ENCODE results near the gene SPOCK2. TPM values are rescaled to one million over a fixed set of nuclear protein-coding genes. Genes with fewer than 3 reads are reported as not detected.

Gene SPOCK2
- total RNA-seq, 1 donor from 2014 or later, result 3.2 TPM

DNA sequence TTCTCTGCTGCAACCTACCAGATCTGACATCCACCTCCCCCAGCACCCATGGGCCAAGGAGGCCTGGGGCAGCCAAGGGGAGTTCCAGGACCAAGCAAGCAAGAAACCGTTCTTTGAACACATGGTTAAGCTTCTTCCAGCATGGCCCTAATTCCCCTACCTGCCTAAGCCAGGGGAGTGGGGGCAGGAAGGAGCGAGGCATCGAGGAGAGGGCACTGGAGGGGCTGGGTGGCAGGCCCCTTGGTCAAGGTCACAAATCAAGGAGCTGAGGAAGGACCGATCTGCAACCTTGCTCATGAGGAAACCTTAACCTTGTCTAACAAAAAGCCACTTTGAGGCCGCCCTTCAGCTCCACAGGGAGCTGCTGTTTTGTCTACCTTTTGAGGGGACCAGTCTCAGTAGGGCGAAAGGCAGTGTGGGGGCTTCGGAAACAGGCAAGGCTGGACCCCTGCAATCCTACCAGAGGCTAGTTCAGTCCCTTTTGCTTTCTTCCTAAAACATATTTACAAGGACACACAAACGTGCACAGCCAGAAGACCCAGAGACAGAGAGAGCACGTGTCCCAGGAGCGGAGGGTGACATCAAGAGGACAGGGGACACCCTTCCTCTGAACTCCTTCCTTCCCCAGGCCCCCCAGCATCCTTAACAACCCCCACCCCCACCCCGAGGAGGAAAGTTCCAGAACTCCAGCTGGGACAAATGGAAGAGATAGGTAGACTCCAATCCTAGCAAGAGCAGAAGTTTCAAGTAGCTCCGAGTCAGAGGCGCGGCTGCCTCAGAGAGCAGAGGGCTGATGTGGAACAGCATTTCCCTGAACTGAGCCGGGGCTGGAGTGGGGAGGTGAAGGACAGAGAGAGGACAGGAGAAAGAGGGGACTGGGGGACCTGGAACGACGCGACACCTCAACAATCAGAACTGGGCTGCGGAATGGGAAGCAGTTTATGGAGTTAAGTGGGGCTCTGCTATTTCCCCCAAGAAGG lies 28.2 kb downstream of the SPOCK2 start:
- H4K20me1 ChIP-seq (ENCODE audit: low read depth), result no peaks in the 10 kb centered on the region
- no peak overlapping the region for H3K4me3 Mint-ChIP-seq
- no peaks in the 10 kb centered on the region for H3K79me2 ChIP-seq (ENCODE audit: low read depth)
- no peaks in the 10 kb centered on the region for H3K9me3 ChIP-seq (ENCODE audit: low read depth)
- H3K4me1 ChIP-seq, result peaks cover 7% of the 10 kb centered on the region
- H3K9ac ChIP-seq, result no peak overlapping the region
- H3K27me3 ChIP-seq, result no peaks in the 10 kb centered on the region
- no peaks in the 10 kb centered on the region for H3K36me3 Mint-ChIP-seq
- DNase-seq (ENCODE audit: low spot score), result no peak
- no peak overlapping the region for H3K4me3 ChIP-seq
- H3K9me3 Mint-ChIP-seq, result no peaks in the 10 kb centered on the region
- TF ChIP-seq, protein P1, sequence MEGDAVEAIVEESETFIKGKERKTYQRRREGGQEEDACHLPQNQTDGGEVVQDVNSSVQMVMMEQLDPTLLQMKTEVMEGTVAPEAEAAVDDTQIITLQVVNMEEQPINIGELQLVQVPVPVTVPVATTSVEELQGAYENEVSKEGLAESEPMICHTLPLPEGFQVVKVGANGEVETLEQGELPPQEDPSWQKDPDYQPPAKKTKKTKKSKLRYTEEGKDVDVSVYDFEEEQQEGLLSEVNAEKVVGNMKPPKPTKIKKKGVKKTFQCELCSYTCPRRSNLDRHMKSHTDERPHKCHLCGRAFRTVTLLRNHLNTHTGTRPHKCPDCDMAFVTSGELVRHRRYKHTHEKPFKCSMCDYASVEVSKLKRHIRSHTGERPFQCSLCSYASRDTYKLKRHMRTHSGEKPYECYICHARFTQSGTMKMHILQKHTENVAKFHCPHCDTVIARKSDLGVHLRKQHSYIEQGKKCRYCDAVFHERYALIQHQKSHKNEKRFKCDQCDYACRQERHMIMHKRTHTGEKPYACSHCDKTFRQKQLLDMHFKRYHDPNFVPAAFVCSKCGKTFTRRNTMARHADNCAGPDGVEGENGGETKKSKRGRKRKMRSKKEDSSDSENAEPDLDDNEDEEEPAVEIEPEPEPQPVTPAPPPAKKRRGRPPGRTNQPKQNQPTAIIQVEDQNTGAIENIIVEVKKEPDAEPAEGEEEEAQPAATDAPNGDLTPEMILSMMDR (IDR thresholded peaks at IDR 0.05), result no peak
- no peak for TF ChIP-seq EZH2phosphoT487 (IDR thresholded peaks at IDR 0.05)
- no peak for TF ChIP-seq EZH2 (IDR thresholded peaks at IDR 0.05)
- H3K36me3 ChIP-seq, result no peaks in the 10 kb centered on the region
- H3K4me2 ChIP-seq, result no peak overlapping the region
- no peaks in the 10 kb centered on the region for H3F3A ChIP-seq (ENCODE audit: low read depth)
- peak overlapping the region; percentile 14 for H3K27ac Mint-ChIP-seq
- no peak overlapping the region for H3K27ac ChIP-seq
- no peak overlapping the region for H2AFZ ChIP-seq (replicated peaks)
- H3K4me1 Mint-ChIP-seq, result peaks cover 52% of the 10 kb centered on the region
- peaks cover 9% of the 10 kb centered on the region for H3K27me3 Mint-ChIP-seq (ENCODE audit: insufficient read depth, low read depth)

DNA sequence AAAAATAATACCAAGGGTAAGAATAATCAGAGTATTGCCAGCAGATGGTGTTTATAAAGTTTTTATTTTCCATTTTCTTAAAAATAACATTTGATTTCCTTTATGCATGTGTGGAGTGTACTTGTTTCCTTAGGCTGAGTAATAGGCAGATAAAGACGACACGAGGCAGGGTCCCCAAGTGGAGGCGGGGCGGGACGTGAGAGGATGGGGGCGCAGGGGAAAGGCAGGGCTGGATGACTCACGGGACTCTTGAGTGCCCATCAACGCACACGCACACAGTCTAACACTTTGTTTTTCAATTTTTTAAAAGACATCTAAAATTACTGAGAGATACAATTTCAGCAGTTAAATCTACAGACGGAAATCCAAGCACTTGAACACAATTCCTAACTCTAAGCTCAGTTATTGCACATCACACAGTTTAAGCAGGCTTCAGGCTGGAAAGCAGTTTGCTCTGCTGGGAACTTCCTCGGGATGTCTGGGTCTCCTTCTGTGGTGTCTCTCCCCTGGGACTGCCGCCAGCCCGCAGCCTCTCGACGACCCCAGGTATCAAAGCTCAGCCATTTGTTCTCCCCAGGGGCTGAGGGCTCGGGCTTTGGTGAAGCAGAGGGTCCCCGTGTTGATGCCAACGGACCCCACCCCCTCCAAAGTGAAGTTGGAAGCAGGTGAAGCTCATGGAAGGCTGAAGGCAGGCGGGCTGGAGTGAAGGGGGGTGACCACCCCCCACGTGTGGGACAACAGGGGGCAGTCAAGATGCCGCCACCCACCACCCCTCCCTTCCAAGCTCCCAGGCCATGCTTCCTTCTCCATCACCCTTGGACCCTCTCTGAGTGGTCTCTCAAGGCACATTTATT lies 29.1 kb downstream of the SPOCK2 start:
- Histone ChIP-seq H3K4me2 (no peak overlapping the region), H4K20me1 (ENCODE audit: low read depth) (no peaks in the 10 kb centered on the region), H3F3A (ENCODE audit: low read depth) (no peaks in the 10 kb centered on the region), H3K4me1 (peaks cover 7% of the 10 kb centered on the region), H2AFZ (replicated peaks) (no peak overlapping the region), H3K9me3 (ENCODE audit: low read depth) (no peaks in the 10 kb centered on the region), H3K27ac (no peak overlapping the region), H3K36me3 (no peaks in the 10 kb centered on the region), H3K9ac (no peak overlapping the region), H3K79me2 (ENCODE audit: low read depth) (no peaks in the 10 kb centered on the region), H3K4me3 (no peak overlapping the region), H3K27me3 (no peaks in the 10 kb centered on the region)
- H3K27me3 Mint-ChIP-seq (ENCODE audit: insufficient read depth, low read depth), result peaks cover 7% of the 10 kb centered on the region
- no peak for DNase-seq (ENCODE audit: low spot score)
- no peak for TF ChIP-seq EZH2phosphoT487 (IDR thresholded peaks at IDR 0.05)
- no peak for TF ChIP-seq EZH2 (IDR thresholded peaks at IDR 0.05)
- TF ChIP-seq, protein P1 (IDR thresholded peaks at IDR 0.05), result no peak
- H3K4me3 Mint-ChIP-seq, result no peak overlapping the region
- no peaks in the 10 kb centered on the region for H3K36me3 Mint-ChIP-seq
- peak overlapping the region; percentile 62 for H3K27ac Mint-ChIP-seq
- H3K9me3 Mint-ChIP-seq, result no peaks in the 10 kb centered on the region
- peaks cover 52% of the 10 kb centered on the region for H3K4me1 Mint-ChIP-seq

DNA sequence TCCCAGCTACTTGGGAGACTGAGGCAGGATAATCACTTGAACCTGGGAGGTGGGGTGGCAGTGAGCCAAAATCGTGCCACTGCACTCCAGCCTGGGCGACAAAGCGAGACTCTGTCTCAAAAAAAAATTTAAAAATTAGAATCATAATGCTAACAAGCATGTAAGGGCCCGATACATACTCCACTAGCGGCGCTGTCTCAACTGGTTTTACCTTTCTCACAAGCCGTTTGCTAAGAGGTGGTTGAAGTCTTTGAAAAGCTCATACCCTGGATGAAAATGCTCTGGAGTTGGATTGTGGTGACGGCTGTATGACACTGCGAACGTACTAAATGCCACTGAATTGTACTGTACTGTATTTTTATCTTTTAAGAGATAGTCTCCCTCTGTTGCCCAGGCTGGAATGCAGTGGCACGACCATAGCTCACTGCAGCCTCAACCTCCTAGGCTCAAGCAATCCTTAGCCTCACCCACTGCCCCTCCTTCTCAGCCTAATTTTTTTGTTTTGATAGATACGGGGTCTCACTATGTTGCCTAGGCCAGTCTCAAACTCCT lies 29.9 kb downstream of the SPOCK2 start:
- Mint-ChIP-seq H3K4me3 (no peak overlapping the region), H3K36me3 (no peaks in the 10 kb centered on the region), H3K27me3 (ENCODE audit: insufficient read depth, low read depth) (peaks cover 5% of the 10 kb centered on the region), H3K27ac (peak overlapping the region; percentile 62), H3K4me1 (peaks cover 51% of the 10 kb centered on the region), H3K9me3 (no peaks in the 10 kb centered on the region)
- no peak overlapping the region for H3K27ac ChIP-seq
- no peaks in the 10 kb centered on the region for H3K79me2 ChIP-seq (ENCODE audit: low read depth)
- no peak for TF ChIP-seq EZH2 (IDR thresholded peaks at IDR 0.05)
- no peak for TF ChIP-seq EZH2phosphoT487 (IDR thresholded peaks at IDR 0.05)
- TF ChIP-seq, protein P1 (IDR thresholded peaks at IDR 0.05), result no peak
- peaks cover 7% of the 10 kb centered on the region for H3K4me1 ChIP-seq
- no peaks in the 10 kb centered on the region for H3F3A ChIP-seq (ENCODE audit: low read depth)
- no peaks in the 10 kb centered on the region for H3K27me3 ChIP-seq
- no peaks in the 10 kb centered on the region for H4K20me1 ChIP-seq (ENCODE audit: low read depth)
- H3K4me3 ChIP-seq, result no peak overlapping the region
- H3K36me3 ChIP-seq, result no peaks in the 10 kb centered on the region
- no peaks in the 10 kb centered on the region for H3K9me3 ChIP-seq (ENCODE audit: low read depth)
- no peak overlapping the region for H3K4me2 ChIP-seq
- no peak overlapping the region for H2AFZ ChIP-seq (replicated peaks)
- no peak for DNase-seq (ENCODE audit: low spot score)
- H3K9ac ChIP-seq, result no peak overlapping the region

Data from neural progenitor cell (in vitro differentiated cells).